Measurements from ENCODE around the gene FFAR4.

GRCh38 chr10:93603023-93603422, 36.6 kb downstream of the FFAR4 start:
- TF ChIP-seq POLR2A (IDR thresholded peaks at IDR 0.05; ENCODE audit: low read depth, low read length) (no peak), CTCF (IDR thresholded peaks at IDR 0.05; ENCODE audit: extremely low read depth in 1 of 2, insufficient read depth in 1 of 2, low read depth in 1 of 2, low read length in 2 of 2) (no peak)
